ENCODE results near the gene PDE1A.
"Not testable (repeated sequence)": the region's sequence is repeated elsewhere in the genome, so short reads cannot be mapped to it uniquely, and the experiment has no call there.

The PDE1A gene

GRCh38 chr2:182291296-182291695 is 135.5 kb downstream of the PDE1A start:
- no peak for TF ChIP-seq CTCF (IDR thresholded peaks at IDR 0.05; ENCODE audit: extremely low read depth, missing control alignments)
- DNase-seq (ENCODE audit: low spot score) = no peak

- TF ChIP-seq CTCF (IDR thresholded peaks at IDR 0.05; ENCODE audit: extremely low read depth, missing control alignments) = no peak
- DNase-seq (ENCODE audit: low spot score) = no peak
These were observed 143.3 kb downstream of the PDE1A start for GRCh38 chr2:182283512-182283911.

GRCh38 chr2:182281276-182281675 is 145.6 kb downstream of the PDE1A start:
- no peak for TF ChIP-seq CTCF (IDR thresholded peaks at IDR 0.05; ENCODE audit: extremely low read depth, missing control alignments)

GRCh38 chr2:182280118-182280517 is 146.7 kb downstream of the PDE1A start:
- no peak for TF ChIP-seq CTCF (IDR thresholded peaks at IDR 0.05; ENCODE audit: extremely low read depth, missing control alignments)
- DNase-seq (ENCODE audit: low spot score) = no peak

More at GRCh38 chr2:182281276-182281675, 145.6 kb downstream of the PDE1A start:
- no peak for DNase-seq (ENCODE audit: low spot score)

- DNase-seq (ENCODE audit: low spot score) = not testable (repeated sequence)
These were observed 150.2 kb downstream of the PDE1A start for GRCh38 chr2:182276662-182277061.

- TF ChIP-seq CTCF (IDR thresholded peaks at IDR 0.05; ENCODE audit: extremely low read depth, missing control alignments) = no peak
These were observed 158.9 kb downstream of the PDE1A start for GRCh38 chr2:182267971-182268370.

GRCh38 chr2:182266909-182267308 is 159.9 kb downstream of the PDE1A start:
- DNase-seq (ENCODE audit: low spot score) = no peak
- no peak for TF ChIP-seq CTCF (IDR thresholded peaks at IDR 0.05; ENCODE audit: extremely low read depth, missing control alignments)

More at GRCh38 chr2:182267971-182268370, 158.9 kb downstream of the PDE1A start:
- DNase-seq (ENCODE audit: low spot score) = no peak

GRCh38 chr2:182265718-182266117 is 161.1 kb downstream of the PDE1A start:
- TF ChIP-seq CTCF (IDR thresholded peaks at IDR 0.05; ENCODE audit: extremely low read depth, missing control alignments) = no peak
- DNase-seq (ENCODE audit: low spot score) = no peak
